ENCODE measurements around the gene GID4. TPM values are rescaled to one million over a fixed set of nuclear protein-coding genes. Genes with fewer than 3 reads are reported as not detected.
A peak's percentile ranks its signal among the peaks of the same experiment; 100 is the strongest.

The GID4 gene
- total and polyA plus RNA-seq, 9 of the 15 experiments (the other 6 are each of a cell fraction or from before 2014, with no cell fraction given): 1.2 to 6.4 (median 3.7) TPM

GRCh38 chr17:18042983-18043382 lies 3.8 kb downstream of the GID4 start (continued):
- TF ChIP-seq, protein P1, sequence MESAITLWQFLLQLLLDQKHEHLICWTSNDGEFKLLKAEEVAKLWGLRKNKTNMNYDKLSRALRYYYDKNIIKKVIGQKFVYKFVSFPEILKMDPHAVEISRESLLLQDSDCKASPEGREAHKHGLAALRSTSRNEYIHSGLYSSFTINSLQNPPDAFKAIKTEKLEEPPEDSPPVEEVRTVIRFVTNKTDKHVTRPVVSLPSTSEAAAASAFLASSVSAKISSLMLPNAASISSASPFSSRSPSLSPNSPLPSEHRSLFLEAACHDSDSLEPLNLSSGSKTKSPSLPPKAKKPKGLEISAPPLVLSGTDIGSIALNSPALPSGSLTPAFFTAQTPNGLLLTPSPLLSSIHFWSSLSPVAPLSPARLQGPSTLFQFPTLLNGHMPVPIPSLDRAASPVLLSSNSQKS (CRISPR knock-in tag; IDR thresholded peaks at IDR 0.05): no peak
- TF ChIP-seq ARID4B (CRISPR knock-in tag; IDR thresholded peaks at IDR 0.05) (no peak), ETV1 (tag; conservative IDR thresholded peaks at IDR 0.05; ENCODE audit: low read depth) (no peak), CCNT2 (IDR thresholded peaks at IDR 0.05; ENCODE audit: borderline replicate concordance, extremely low read depth, insufficient read length, low read depth, low read length) (no peak), ZNF354B (CRISPR knock-in tag; IDR thresholded peaks at IDR 0.05) (no peak), CBX5 (IDR thresholded peaks at IDR 0.05; ENCODE audit: borderline replicate concordance, low read depth) (no peak), TAL1 (IDR thresholded peaks at IDR 0.05) (no peak), CCAR2 (IDR thresholded peaks at IDR 0.05; ENCODE audit: low read depth, low read length) (no peak), ZNF766 (CRISPR knock-in tag; conservative IDR thresholded peaks at IDR 0.05) (no peak), ATF4 (CRISPR knock-in tag; IDR thresholded peaks at IDR 0.05) (no peak)
- TF ChIP-seq, protein P2, sequence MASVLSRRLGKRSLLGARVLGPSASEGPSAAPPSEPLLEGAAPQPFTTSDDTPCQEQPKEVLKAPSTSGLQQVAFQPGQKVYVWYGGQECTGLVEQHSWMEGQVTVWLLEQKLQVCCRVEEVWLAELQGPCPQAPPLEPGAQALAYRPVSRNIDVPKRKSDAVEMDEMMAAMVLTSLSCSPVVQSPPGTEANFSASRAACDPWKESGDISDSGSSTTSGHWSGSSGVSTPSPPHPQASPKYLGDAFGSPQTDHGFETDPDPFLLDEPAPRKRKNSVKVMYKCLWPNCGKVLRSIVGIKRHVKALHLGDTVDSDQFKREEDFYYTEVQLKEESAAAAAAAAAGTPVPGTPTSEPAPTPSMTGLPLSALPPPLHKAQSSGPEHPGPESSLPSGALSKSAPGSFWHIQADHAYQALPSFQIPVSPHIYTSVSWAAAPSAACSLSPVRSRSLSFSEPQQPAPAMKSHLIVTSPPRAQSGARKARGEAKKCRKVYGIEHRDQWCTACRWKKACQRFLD (CRISPR knock-in tag; IDR thresholded peaks at IDR 0.05): peak; percentile 37; the same call in 1 of the 2 replicates
- TF ChIP-seq, protein P3, sequence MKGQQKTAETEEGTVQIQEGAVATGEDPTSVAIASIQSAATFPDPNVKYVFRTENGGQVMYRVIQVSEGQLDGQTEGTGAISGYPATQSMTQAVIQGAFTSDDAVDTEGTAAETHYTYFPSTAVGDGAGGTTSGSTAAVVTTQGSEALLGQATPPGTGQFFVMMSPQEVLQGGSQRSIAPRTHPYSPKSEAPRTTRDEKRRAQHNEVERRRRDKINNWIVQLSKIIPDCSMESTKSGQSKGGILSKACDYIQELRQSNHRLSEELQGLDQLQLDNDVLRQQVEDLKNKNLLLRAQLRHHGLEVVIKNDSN (CRISPR knock-in tag; IDR thresholded peaks at IDR 0.05): 0 out of 2 replicates have a peak, but pooled peaks have one; percentile 38
